GM21825 (cell line): ENCODE results near the gene WFS1.

ENCODE experiments used
- ATAC-seq: cut with Tn5 transposase; IDR thresholded peaks from one replicate; pipeline ENCODE4 v1.9.1; 2021; ENCODE audit warnings: mild to moderate bottlenecking, moderate library complexity; ENCODE audit not compliant: unreplicated experiment

WFS1 gene

GRCh38 chr4:6298035-6298434, 28.4 kb downstream of the WFS1 start:
- ATAC-seq: no peak

- no peak for ATAC-seq
Observed at GRCh38 chr4:6298852-6299251, 29.2 kb downstream of the WFS1 start.

GRCh38 chr4:6299875-6300274, 30.2 kb downstream of the WFS1 start:
- ATAC-seq: no peak

GRCh38 chr4:6300359-6300758, 30.7 kb downstream of the WFS1 start:
- ATAC-seq: no peak

GRCh38 chr4:6301051-6301731, 31.5 kb downstream of the WFS1 start:
- no peak for ATAC-seq

GRCh38 chr4:6301732-6302442, 32.2 kb downstream of the WFS1 start:
- ATAC-seq: no peak

GRCh38 chr4:6302869-6303268, 33.2 kb downstream of the WFS1 start:
- ATAC-seq: no peak

GRCh38 chr4:6303943-6304342, 34.3 kb downstream of the WFS1 start:
- no peak for ATAC-seq

GRCh38 chr4:6306299-6306698, 36.6 kb downstream of the WFS1 start:
- no peak for ATAC-seq

GRCh38 chr4:6307230-6307629, 37.6 kb downstream of the WFS1 start:
- no peak for ATAC-seq

- no peak for ATAC-seq
Observed at GRCh38 chr4:6307891-6308290, 38.2 kb downstream of the WFS1 start.

- ATAC-seq: no peak
Observed at GRCh38 chr4:6308899-6309643, 39.4 kb downstream of the WFS1 start.

- ATAC-seq: no peak
Observed at GRCh38 chr4:6309777-6310176, 40.1 kb downstream of the WFS1 start.

GRCh38 chr4:6313216-6313615, 43.6 kb downstream of the WFS1 start:
- no peak for ATAC-seq

GRCh38 chr4:6316461-6317003, 46.9 kb downstream of the WFS1 start:
- ATAC-seq: no peak

- no peak for ATAC-seq
Observed at GRCh38 chr4:6318206-6318605, 48.6 kb downstream of the WFS1 start.

- ATAC-seq: no peak
Observed at GRCh38 chr4:6319530-6320150, 50.0 kb downstream of the WFS1 start.

- ATAC-seq: no peak
Observed at GRCh38 chr4:6320663-6321062, 51.0 kb downstream of the WFS1 start.

- no peak for ATAC-seq
Observed at GRCh38 chr4:6321361-6321760, 51.7 kb downstream of the WFS1 start.

GRCh38 chr4:6322067-6322760, 52.6 kb downstream of the WFS1 start:
- no peak for ATAC-seq
